ENCODE results near the gene RPL4.

The RPL4 gene

DNA sequence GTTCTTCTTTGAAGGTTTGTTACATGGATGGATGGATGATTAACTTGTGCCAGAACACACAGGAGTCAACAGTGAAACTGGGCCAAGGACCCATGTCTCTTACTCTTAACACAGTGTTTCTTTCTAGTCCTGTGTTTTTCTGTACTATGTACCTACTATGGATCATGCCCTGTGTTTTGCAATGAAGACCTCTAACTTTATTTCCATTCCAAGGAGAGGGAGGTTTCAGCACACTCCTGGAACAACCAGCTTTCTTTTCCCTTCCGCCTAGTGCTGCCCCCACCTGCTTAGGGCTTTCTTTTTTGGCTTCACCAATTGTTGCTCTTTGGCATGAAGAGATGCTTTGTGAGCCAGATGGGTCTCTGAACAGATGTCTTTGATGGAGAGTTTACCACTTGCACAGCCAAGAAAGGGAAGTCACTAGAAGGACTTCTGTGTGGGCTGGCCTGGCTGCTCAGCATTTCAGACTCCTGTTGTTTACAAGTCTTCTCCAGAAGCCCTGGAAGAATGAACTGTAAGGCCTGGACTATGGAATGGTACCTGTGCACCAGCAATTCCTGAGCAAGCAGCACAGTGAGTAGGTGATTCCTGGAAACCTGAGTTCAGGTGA is 51.6 kb downstream of the RPL4 start:
- DNase-seq: no peak

DNA sequence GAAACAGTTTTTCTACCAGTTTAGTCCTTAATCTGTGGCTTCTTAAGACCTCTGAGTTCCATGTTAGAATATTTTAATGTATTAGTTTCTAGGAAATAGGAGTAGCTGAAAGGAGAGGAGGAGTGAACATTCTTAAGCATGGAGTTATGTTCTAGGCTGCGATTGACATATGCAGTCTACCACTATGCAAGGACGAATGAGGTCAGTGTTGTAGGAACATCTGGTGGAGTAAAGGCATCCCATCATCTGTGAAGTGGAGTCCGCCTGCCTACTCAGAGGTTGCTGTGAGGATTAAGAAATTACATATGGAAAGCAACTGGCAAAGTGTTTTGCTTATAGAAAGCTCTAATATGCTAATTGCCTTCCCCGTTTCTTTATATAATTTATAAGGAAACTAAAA is 52.2 kb downstream of the RPL4 start:
- no peak for DNase-seq

All from activated T-cell treated with anti-CD3 and anti-CD28 coated beads for 4 hours (primary cell).